Endothelial cell of umbilical vein (primary cell): ENCODE measurements around the gene DBNL.

Experiments
- POLR2A ChIP-seq: IDR thresholded peaks from 2 replicates; pipeline ENCODE4 v1.6.1; 2012; ENCODE audit warnings: low read depth, mild to moderate bottlenecking, control low read depth, low read length
- POLR2AphosphoS5 ChIP-seq: IDR thresholded peaks from 2 replicates; pipeline ENCODE4 v1.6.1; 2012; ENCODE audit warnings: low read depth, mild to moderate bottlenecking, control low read depth, low read length, moderate library complexity; ENCODE audit not compliant: insufficient read depth

DNA sequence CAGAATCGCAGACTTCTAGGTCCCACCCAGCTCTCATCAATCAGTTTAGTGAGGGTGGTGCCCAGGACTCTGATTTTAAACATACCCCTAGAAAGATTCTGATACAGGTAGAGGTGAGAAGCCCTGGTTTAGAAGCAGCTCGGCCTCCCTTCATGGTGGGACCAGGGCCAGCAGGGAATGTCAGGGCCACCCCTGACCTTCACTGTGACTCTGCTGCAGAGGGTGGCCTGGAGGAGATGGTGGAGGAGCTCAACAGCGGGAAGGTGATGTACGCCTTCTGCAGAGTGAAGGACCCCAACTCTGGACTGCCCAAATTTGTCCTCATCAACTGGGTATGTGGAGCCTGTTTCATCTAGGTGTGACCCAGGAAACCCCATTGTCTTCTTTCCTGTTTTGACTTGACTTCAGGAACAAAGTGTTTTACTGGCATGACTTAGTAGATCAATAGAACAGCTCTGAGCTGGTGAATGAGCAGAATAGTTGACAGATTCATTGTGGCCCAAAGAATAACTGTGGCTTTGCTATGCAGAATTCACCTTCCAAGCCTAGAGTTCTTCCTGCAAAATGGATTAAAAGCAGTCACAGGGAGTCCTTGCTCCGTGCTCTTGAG, 7.2 kb downstream of the DBNL start:
- no peak for TF ChIP-seq POLR2A
- no peak for TF ChIP-seq POLR2AphosphoS5
